B cell (primary cell): ENCODE measurements around the gene CDC45. TPM values are rescaled to one million over a fixed set of nuclear protein-coding genes. Genes with fewer than 3 reads are reported as not detected.

ENCODE experiments used
- ATAC-seq: fragments of 200-7000 bp; cut with Tn5 transposase; one replicate; pipeline ENCODE4 v1.10.0; 2021; ENCODE audit warnings: low read depth, mild to moderate bottlenecking, moderate number of reproducible peaks, moderate library complexity
- CTCF ChIA-PET: fragments of 350-600 bp; sonication (Branson Sonifier 250); formaldehyde crosslinking; loops from one replicate; lab custom pipeline; 2021; ENCODE audit warnings: antibody characterized with exemption, inconsistent platforms; lab: Charles Lee
- POLR2A ChIA-PET: fragments of 350-600 bp; sonication (Branson Sonifier 250); formaldehyde crosslinking; loops from one replicate; lab custom pipeline; 2021; ENCODE audit warnings: antibody characterized with exemption; lab: Charles Lee
- DNase-seq: peaks from one replicate; pipeline ENCODE4 v3.0.0; 2013
- H2AFZ ChIP-seq: 2 replicates; pipeline ENCODE4 v1.6.1; 2012; ENCODE audit warnings: mild to moderate bottlenecking, low read depth, low read length; ENCODE audit not compliant: insufficient read depth, poor library complexity, severe bottlenecking
- H3K27ac ChIP-seq, 2 donors: 1 replicate in 1 of 2; 2 replicates in 1 of 2; pipeline ENCODE4 v1.5.1; 2012 to 2013; ENCODE audit warnings: low read length in 2 of 2, mild to moderate bottlenecking in 2 of 2, moderate library complexity in 1 of 2
- H3K27me3 ChIP-seq, 4 experiments: fragments of 200-600 bp in 1 of 4; sonication (generic) in 1 of 4; replicated peaks in 1 of 4; 1 replicate in 2 of 4; 2 replicates in 2 of 4; pipeline versions ENCODE4 v1.6.1 to v1.7.0; 2013 to 2016; ENCODE audit warnings: low read length in 3 of 4, mild to moderate bottlenecking in 2 of 4, mixed read lengths in 1 of 4, moderate library complexity in 1 of 4; ENCODE audit not compliant: insufficient read depth in 4 of 4, control insufficient read depth in 3 of 4; ENCODE audit errors: control extremely low read depth in 1 of 4
- H3K36me3 ChIP-seq, 2 experiments: replicated peaks in 1 of 2; 1 replicate in 1 of 2; 2 replicates in 1 of 2; pipeline versions ENCODE4 v1.6.1 to v1.7.1; 2013; ENCODE audit warnings: low read length in 1 of 2; ENCODE audit not compliant: insufficient read depth in 2 of 2, control insufficient read depth in 1 of 2; ENCODE audit errors: control extremely low read depth in 1 of 2, extremely low read depth in 1 of 2
- H3K4me1 ChIP-seq, 2 donors: fragments of 200-600 bp in 1 of 2; sonication (generic) in 1 of 2; 1 replicate in 1 of 2; 2 replicates in 1 of 2; pipeline versions ENCODE4 v1.5.1 to v1.6.1; 2013 to 2017; ENCODE audit warnings: low read length in 2 of 2; ENCODE audit not compliant: control insufficient read depth in 2 of 2, insufficient read depth in 2 of 2
- H3K4me2 ChIP-seq: replicated peaks from 2 replicates; pipeline ENCODE3; 2012; ENCODE audit warnings: mild to moderate bottlenecking, low read depth, low read length; ENCODE audit not compliant: poor library complexity, severe bottlenecking
- H3K4me3 ChIP-seq, 5 experiments: fragments of 200-600 bp in 1 of 5; sonication (generic) in 1 of 5; 1 replicate in 3 of 5; 2 replicates in 2 of 5; pipeline versions ENCODE4 v1.5.1 to v1.7.0; 2011 to 2016; ENCODE audit warnings: low read length in 4 of 5, mild to moderate bottlenecking in 4 of 5, low read depth in 2 of 5, control low read depth in 1 of 5, moderate library complexity in 1 of 5; ENCODE audit not compliant: insufficient read depth in 1 of 5; ENCODE audit errors: control extremely low read depth in 1 of 5, extremely low read depth in 1 of 5
- H3K79me2 ChIP-seq: fragments of 200-600 bp; sonication (generic); one replicate; pipeline ENCODE4 v1.6.0; 2016; ENCODE audit warnings: low read length; ENCODE audit not compliant: control insufficient read depth, insufficient read depth
- H3K9ac ChIP-seq: fragments of 200-600 bp; sonication (generic); 2 replicates; pipeline ENCODE4 v1.6.1; 2017; ENCODE audit warnings: mild to moderate bottlenecking, low read length, moderate library complexity
- H3K9me3 ChIP-seq, 3 donors: one replicate each; pipeline versions ENCODE4 v1.6.1 to v1.7.1; 2013; ENCODE audit warnings: low read length in 2 of 3; ENCODE audit not compliant: control insufficient read depth in 2 of 3, insufficient read depth in 1 of 3; ENCODE audit errors: control extremely low read depth in 1 of 3
- H4K20me1 ChIP-seq: 2 replicates; pipeline ENCODE4 v1.6.0; 2012; ENCODE audit warnings: mild to moderate bottlenecking, low read length; ENCODE audit not compliant: insufficient read depth, control insufficient read depth, poor library complexity, severe bottlenecking
- H3K27ac Mint-ChIP-seq: one replicate; pipeline ENCODE4 v1.8.0; 2021; ENCODE audit warnings: mixed read lengths
- H3K27me3 Mint-ChIP-seq: one replicate; pipeline ENCODE4 v1.8.0; 2021; ENCODE audit warnings: mixed read lengths
- H3K4me1 Mint-ChIP-seq: one replicate; pipeline ENCODE4 v1.8.0; 2021; ENCODE audit warnings: mixed read lengths
- H3K4me3 Mint-ChIP-seq: one replicate; pipeline ENCODE4 v1.8.0; 2021; ENCODE audit warnings: mixed read lengths
- H3K9me3 Mint-ChIP-seq: one replicate; pipeline ENCODE4 v1.8.0; 2022; ENCODE audit warnings: mixed read lengths; ENCODE audit not compliant: insufficient read depth
- CTCF ChIP-seq: fragments of 200-600 bp; IDR thresholded peaks from one replicate; pipeline ENCODE4 v1.8.0; 2022; ENCODE audit warnings: antibody characterized with exemption, mild to moderate bottlenecking
- EZH2 ChIP-seq: IDR thresholded peaks from 2 replicates; pipeline ENCODE4 v1.6.1; 2012; ENCODE audit warnings: borderline replicate concordance, low read depth, mild to moderate bottlenecking, moderate library complexity, low read length; ENCODE audit not compliant: insufficient read depth, poor library complexity, severe bottlenecking
- WGBS: methylation state at CpG from one replicate; pipeline ENCODE4 v1.1.5; 2013; ENCODE audit warnings: missing lambda C conversion rate; ENCODE audit not compliant: insufficient coverage; 5-methylcytosine and 5-hydroxymethylcytosine counted together
- intact Hi-C: fragments of 100-400 bp; cut with micrococcal nuclease; formaldehyde crosslinking; loops from one replicate; pipeline ENCODE4 v1.10.0; 2022
- polyA plus RNA-seq: library from polyadenylated mRNA; depleted of rRNA; stranded (reverse); fragments of >200 nt; gene quantifications from 2 replicates; pipeline ENCODE4 v1.2.3, GENCODE V29; 2012
- total RNA-seq, 2 donors: library from RNA; stranded (reverse); fragments of 120-200 nt in 1 of 2; gene quantifications; 1 replicate in 1 of 2; 2 replicates in 1 of 2; pipeline versions ENCODE4 v1.2.3 to v1.2.4, GENCODE V29; 2013 to 2022

The CDC45 gene
- total and polyA plus RNA-seq, 2 donors (not counting 1 experiment from before 2014, with no cell fraction given), result 0.49 to 1.4 TPM

- no peak for ATAC-seq
- no peak overlapping the region for H3K4me3 ChIP-seq
These were observed 37.4 kb downstream of the CDC45 start for GRCh38 chr22:19517171-19517500.

More at GRCh38 chr22:19517171-19517500, 37.4 kb downstream of the CDC45 start:
- no peak for DNase-seq
- Histone ChIP-seq H4K20me1 (no peaks in the 10 kb centered on the region), H3K4me2 (no peak overlapping the region), H3K9ac (no peak overlapping the region), H3K79me2 (no peaks in the 10 kb centered on the region), H2AFZ (no peak overlapping the region), H3K4me1 (no peaks in the 10 kb centered on the region), H3K9me3 (peaks cover 0 to 7% (median 0%) of the 10 kb centered on the region in 3 donors), H3K36me3 (no peaks in the 10 kb centered on the region), H3K27me3 (no peaks in the 10 kb centered on the region), H3K27ac (no peak overlapping the region)
- Mint-ChIP-seq H3K9me3 (no peaks in the 10 kb centered on the region), H3K4me1 (no peaks in the 10 kb centered on the region), H3K27ac (no peak overlapping the region), H3K4me3 (no peak overlapping the region), H3K27me3 (no peaks in the 10 kb centered on the region)
- POLR2A ChIA-PET, result no interaction called here
- TF ChIP-seq CTCF (no peak), EZH2 (no peak)
- CTCF ChIA-PET, result no interaction called here
- intact Hi-C loops, result no loop called here
- over 99% methylated on average over 10 of the region's 10 CpGs for WGBS
